CD14-positive monocyte (primary cell): Measurements from ENCODE around the gene CCDC134. TPM values are rescaled to one million over a fixed set of nuclear protein-coding genes. Genes with fewer than 3 reads are reported as not detected.
A peak's percentile ranks its signal among the peaks of the same experiment; 100 is the strongest.

Source experiments
- DNase-seq, 3 donors: peaks; one replicate each; pipeline ENCODE4 v3.0.0-alpha.2; 2011 to 2022
- H2AFZ ChIP-seq: 2 replicates; pipeline ENCODE4 v1.6.0; 2012; ENCODE audit warnings: mild to moderate bottlenecking, low read depth, low read length, inconsistent platforms; ENCODE audit not compliant: insufficient read depth, poor library complexity, severe bottlenecking
- H3K27ac ChIP-seq, 2 donors: 1 replicate in 1 of 2; 2 replicates in 1 of 2; pipeline ENCODE4 v1.5.1; 2012 to 2013; ENCODE audit warnings: low read length in 2 of 2, control low read depth in 1 of 2, inconsistent platforms in 1 of 2, low read depth in 1 of 2, mild to moderate bottlenecking in 1 of 2
- H3K27me3 ChIP-seq, 2 donors: one replicate each; pipeline versions ENCODE4 v1.6.0 to v1.6.1; 2011 to 2013; ENCODE audit warnings: low read length in 2 of 2; ENCODE audit not compliant: control insufficient read depth in 2 of 2, insufficient read depth in 2 of 2
- H3K36me3 ChIP-seq, 2 donors: replicated peaks in 1 of 2; 1 replicate in 1 of 2; 2 replicates in 1 of 2; pipeline versions ENCODE4 v1.5.1 to v1.6.1; 2012 to 2013; ENCODE audit warnings: low read length in 2 of 2, control low read depth in 1 of 2, inconsistent platforms in 1 of 2, mild to moderate bottlenecking in 1 of 2; ENCODE audit not compliant: insufficient read depth in 2 of 2, control insufficient read depth in 1 of 2
- H3K4me1 ChIP-seq, 2 donors: 1 replicate in 1 of 2; 2 replicates in 1 of 2; pipeline versions ENCODE4 v1.5.1 to v1.6.1; 2012 to 2013; ENCODE audit warnings: low read length in 2 of 2, control low read depth in 1 of 2, inconsistent platforms in 1 of 2, mild to moderate bottlenecking in 1 of 2, moderate library complexity in 1 of 2; ENCODE audit not compliant: insufficient read depth in 2 of 2, control insufficient read depth in 1 of 2
- H3K4me2 ChIP-seq: replicated peaks from 2 replicates; pipeline ENCODE3; 2012; ENCODE audit warnings: low read length, moderate library complexity, mild to moderate bottlenecking; ENCODE audit not compliant: poor library complexity, severe bottlenecking; ENCODE audit errors: extremely low read depth
- H3K4me3 ChIP-seq, 3 experiments: fragments of 200-600 bp in 1 of 3; sonication (generic) in 1 of 3; replicated peaks in 1 of 3; 1 replicate in 2 of 3; 2 replicates in 1 of 3; pipeline ENCODE4 v1.5.1; 2011 to 2013; ENCODE audit warnings: low read length in 3 of 3, mild to moderate bottlenecking in 3 of 3, control low read depth in 2 of 3, low read depth in 2 of 3, inconsistent platforms in 1 of 3, moderate library complexity in 1 of 3
- H3K79me2 ChIP-seq: 2 replicates; pipeline ENCODE4 v1.6.0; 2012; ENCODE audit warnings: mild to moderate bottlenecking, control low read depth, inconsistent platforms, low read length, moderate library complexity; ENCODE audit not compliant: insufficient read depth
- H3K9ac ChIP-seq: 2 replicates; pipeline ENCODE4 v1.6.0; 2017; ENCODE audit warnings: low read length, mild to moderate bottlenecking; ENCODE audit not compliant: insufficient read depth, poor library complexity, severe bottlenecking
- H3K9me3 ChIP-seq, 2 donors: replicated peaks in 1 of 2; 1 replicate in 1 of 2; 2 replicates in 1 of 2; pipeline versions ENCODE4 v1.5.1 to v1.6.1; 2012 to 2013; ENCODE audit warnings: low read length in 2 of 2, control low read depth in 1 of 2; ENCODE audit not compliant: control insufficient read depth in 1 of 2, insufficient read depth in 1 of 2
- H4K20me1 ChIP-seq: 2 replicates; pipeline ENCODE4 v1.6.0; 2012; ENCODE audit warnings: mild to moderate bottlenecking, low read length, control low read depth, moderate library complexity; ENCODE audit not compliant: insufficient read depth
- H3K27ac Mint-ChIP-seq, 7 donors: one replicate each; pipeline ENCODE4 v1.8.0; 2020; ENCODE audit warnings: mild to moderate bottlenecking in 7 of 7, mixed read lengths in 7 of 7, moderate library complexity in 6 of 7, inconsistent platforms in 2 of 7
- H3K27me3 Mint-ChIP-seq, 3 donors: one replicate each; pipeline ENCODE4 v1.8.0; 2021 to 2022; ENCODE audit warnings: low read depth in 3 of 3, mild to moderate bottlenecking in 3 of 3, mixed read lengths in 3 of 3, moderate library complexity in 3 of 3, inconsistent platforms in 1 of 3
- H3K36me3 Mint-ChIP-seq, 2 donors: one replicate each; pipeline ENCODE4 v1.8.0; 2020; ENCODE audit warnings: mixed read lengths in 2 of 2, inconsistent platforms in 1 of 2, mild to moderate bottlenecking in 1 of 2
- H3K4me1 Mint-ChIP-seq: one replicate; pipeline ENCODE4 v1.8.0; 2020; ENCODE audit warnings: mild to moderate bottlenecking, mixed read lengths
- H3K4me3 Mint-ChIP-seq, 2 donors: one replicate each; pipeline ENCODE4 v1.8.0; 2020; ENCODE audit warnings: mild to moderate bottlenecking in 2 of 2, mixed read lengths in 2 of 2, moderate library complexity in 1 of 2
- H3K9me3 Mint-ChIP-seq, 7 donors: one replicate each; pipeline ENCODE4 v1.8.0; 2020 to 2022; ENCODE audit warnings: mixed read lengths in 7 of 7, mild to moderate bottlenecking in 6 of 7, moderate library complexity in 6 of 7, inconsistent platforms in 2 of 7
- WGBS: methylation state at CpG from one replicate; pipeline ENCODE4 v1.1.5; 2013; ENCODE audit warnings: missing lambda C conversion rate; ENCODE audit not compliant: insufficient coverage; 5-methylcytosine and 5-hydroxymethylcytosine counted together
- intact Hi-C, 2 donors: fragments of 100-400 bp; cut with micrococcal nuclease; formaldehyde crosslinking; loops; one replicate each; pipeline versions ENCODE4 v1.15.0 to v1.15.1; 2023
- polyA plus RNA-seq, 3 donors: library from polyadenylated mRNA; depleted of rRNA in 1 of 3; unstranded in 2 of 3; stranded (reverse) in 1 of 3; fragments of 300-500 nt in 2 of 3; fragments of >200 nt in 1 of 3; fragmentation: Illumina TruSeq in 2 of 3; gene quantifications; 1 replicate in 2 of 3; 2 replicates in 1 of 3; pipeline ENCODE4 v1.2.3, GENCODE V29; 2012 to 2021
- TF ChIP-seq, protein P1 (sequence below): fragments of 200-600 bp; IDR thresholded peaks from one replicate; pipeline ENCODE4 v1.8.0; 2022; ENCODE audit warnings: antibody characterized with exemption, mild to moderate bottlenecking

CCDC134 gene
- polyA plus RNA-seq, 3 donors, result 2.1 to 5.3 (median 2.4) TPM

DNA sequence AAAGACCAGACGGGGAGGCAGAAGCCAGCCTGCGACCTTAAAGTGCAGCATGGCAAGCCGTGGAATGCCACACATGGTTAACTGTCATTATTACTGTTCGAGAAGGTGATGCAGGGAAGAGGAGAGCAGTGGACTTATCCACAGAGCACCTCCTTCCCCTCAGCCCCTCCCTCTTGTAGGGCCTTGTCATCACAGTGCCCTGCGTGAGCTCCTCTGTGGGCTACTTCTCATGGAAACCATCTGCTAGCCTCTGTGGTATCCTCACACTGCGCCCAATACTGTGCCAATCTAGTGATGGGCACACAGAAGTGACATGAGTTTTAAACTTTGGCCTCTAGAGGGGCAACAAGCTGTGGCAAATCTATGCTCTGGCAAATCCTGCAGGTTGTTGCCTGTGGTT lies 18.2 kb upstream of the CCDC134 start:
- Histone ChIP-seq H3K27ac (peak overlapping the region; percentile 6 to 98), H3K27me3 (no peaks in the 10 kb centered on the region), H3K36me3 (no peaks in the 10 kb centered on the region), H3K4me2 (peak overlapping the region; percentile 63), H4K20me1 (no peaks in the 10 kb centered on the region), H3K4me1 (peaks cover 43 to 45% of the 10 kb centered on the region in 2 donors), H2AFZ (no peak overlapping the region), H3K9me3 (no peaks in the 10 kb centered on the region), H3K79me2 (no peaks in the 10 kb centered on the region), H3K4me3 (peak overlapping the region in 1 of 3 experiments; percentile 56), H3K9ac (no peak overlapping the region)
- intact Hi-C loops, result loop anchor here in 1 of 2 donors (5.0 kb wide), 1 partner anchor 35 kb away; no protein-coding TSS in a partner anchor
- H3K27ac Mint-ChIP-seq, result peak overlapping the region; percentile 96 to 99 (median 98)
- no CpG with 5 or more reads among the region's 6 CpGs for WGBS
- peaks cover 0 to 5% (median 2%) of the 10 kb centered on the region in 7 donors for H3K9me3 Mint-ChIP-seq
- no peaks in the 10 kb centered on the region for H3K27me3 Mint-ChIP-seq
- peak in 1 of 3 donors; percentile 53 for DNase-seq
- H3K4me1 Mint-ChIP-seq, result peaks cover 61% of the 10 kb centered on the region
- peak overlapping the region in 1 of 2 donors; percentile 51 for H3K4me3 Mint-ChIP-seq
- TF ChIP-seq, protein P1, sequence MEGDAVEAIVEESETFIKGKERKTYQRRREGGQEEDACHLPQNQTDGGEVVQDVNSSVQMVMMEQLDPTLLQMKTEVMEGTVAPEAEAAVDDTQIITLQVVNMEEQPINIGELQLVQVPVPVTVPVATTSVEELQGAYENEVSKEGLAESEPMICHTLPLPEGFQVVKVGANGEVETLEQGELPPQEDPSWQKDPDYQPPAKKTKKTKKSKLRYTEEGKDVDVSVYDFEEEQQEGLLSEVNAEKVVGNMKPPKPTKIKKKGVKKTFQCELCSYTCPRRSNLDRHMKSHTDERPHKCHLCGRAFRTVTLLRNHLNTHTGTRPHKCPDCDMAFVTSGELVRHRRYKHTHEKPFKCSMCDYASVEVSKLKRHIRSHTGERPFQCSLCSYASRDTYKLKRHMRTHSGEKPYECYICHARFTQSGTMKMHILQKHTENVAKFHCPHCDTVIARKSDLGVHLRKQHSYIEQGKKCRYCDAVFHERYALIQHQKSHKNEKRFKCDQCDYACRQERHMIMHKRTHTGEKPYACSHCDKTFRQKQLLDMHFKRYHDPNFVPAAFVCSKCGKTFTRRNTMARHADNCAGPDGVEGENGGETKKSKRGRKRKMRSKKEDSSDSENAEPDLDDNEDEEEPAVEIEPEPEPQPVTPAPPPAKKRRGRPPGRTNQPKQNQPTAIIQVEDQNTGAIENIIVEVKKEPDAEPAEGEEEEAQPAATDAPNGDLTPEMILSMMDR, result no peak
- peaks cover 8 to 18% of the 10 kb centered on the region in 2 donors for H3K36me3 Mint-ChIP-seq

GRCh38 chr22:41782751-41783150 lies 17.7 kb upstream of the CCDC134 start:
- Histone ChIP-seq H3K79me2 (no peaks in the 10 kb centered on the region), H3K4me3 (peak overlapping the region in 1 of 3 experiments; percentile 56), H3K9ac (no peak overlapping the region), H3K4me2 (peak overlapping the region; percentile 63), H4K20me1 (no peaks in the 10 kb centered on the region), H3K4me1 (peaks cover 39 to 41% of the 10 kb centered on the region in 2 donors), H3K27ac (peak overlapping the region; percentile 6 to 98), H3K9me3 (no peaks in the 10 kb centered on the region), H3K36me3 (no peaks in the 10 kb centered on the region), H2AFZ (no peak overlapping the region), H3K27me3 (no peaks in the 10 kb centered on the region)
- Mint-ChIP-seq H3K9me3 (peaks cover 0 to 4% (median under 1%) of the 10 kb centered on the region in 7 donors), H3K27me3 (no peaks in the 10 kb centered on the region), H3K4me3 (peak overlapping the region in 1 of 2 donors; percentile 9), H3K4me1 (peaks cover 58% of the 10 kb centered on the region), H3K36me3 (peaks cover 8 to 17% of the 10 kb centered on the region in 2 donors), H3K27ac (peak overlapping the region; percentile 11 to 99 (median 98))
- intact Hi-C loops, result loop anchor here in 1 of 2 donors (5.0 kb wide), 1 partner anchor 35 kb away; no protein-coding TSS in a partner anchor
- no peak for DNase-seq
- 89% methylated on average over 2 of the region's 2 CpGs for WGBS
- TF ChIP-seq, protein P1, result no peak
